MM.1S (cell line): Measurements from ENCODE around the gene RNF114.
"Not testable (repeated sequence)": the region's sequence is repeated elsewhere in the genome, so short reads cannot be mapped to it uniquely, and the experiment has no call there.

Source experiments
- DNase-seq: peaks from one replicate; pipeline ENCODE4 v3.0.0-alpha.2; 2015
- H2AFZ ChIP-seq: fragments of 300-600 bp; sonication (generic); 2 replicates; pipeline ENCODE4 v1.6.0; 2016; ENCODE audit warnings: antibody characterized with exemption, low read length
- H3F3A ChIP-seq: fragments of 300-600 bp; sonication (generic); 2 replicates; pipeline ENCODE4 v1.6.1; 2016; ENCODE audit warnings: mild to moderate bottlenecking, antibody characterized with exemption, low read length, moderate library complexity, mixed read lengths; ENCODE audit not compliant: insufficient read depth
- H3K27ac ChIP-seq: fragments of 300-600 bp; sonication (generic); 2 replicates; pipeline ENCODE4 v1.5.1; 2016; ENCODE audit warnings: mild to moderate bottlenecking, low read length
- H3K27me3 ChIP-seq: fragments of 300-600 bp; sonication (generic); replicated peaks from 2 replicates; pipeline ENCODE4 v1.6.0; 2016; ENCODE audit warnings: low read length; ENCODE audit not compliant: insufficient read depth
- H3K36me3 ChIP-seq: fragments of 300-600 bp; sonication (generic); replicated peaks from 2 replicates; pipeline ENCODE4 v1.6.1; 2016; ENCODE audit warnings: mild to moderate bottlenecking, low read length, mixed read lengths; ENCODE audit not compliant: insufficient read depth
- H3K4me1 ChIP-seq: fragments of 300-600 bp; sonication (generic); 2 replicates; pipeline ENCODE4 v1.6.1; 2016; ENCODE audit warnings: low read length, mixed read lengths
- H3K4me2 ChIP-seq: fragments of 300-600 bp; sonication (generic); 2 replicates; pipeline ENCODE4 v1.6.0; 2016; ENCODE audit warnings: low read depth, low read length
- H3K4me3 ChIP-seq: fragments of 300-600 bp; sonication (generic); 2 replicates; pipeline ENCODE4 v1.5.1; 2016; ENCODE audit warnings: low read length, mixed read lengths
- H3K79me2 ChIP-seq: fragments of 300-600 bp; sonication (generic); 2 replicates; pipeline ENCODE4 v1.6.1; 2016; ENCODE audit warnings: mixed run types, low read length, mixed read lengths
- H3K9ac ChIP-seq: fragments of 300-600 bp; sonication (generic); 2 replicates; pipeline ENCODE4 v1.6.1; 2016; ENCODE audit warnings: low read length, mixed read lengths
- H3K9me2 ChIP-seq: fragments of 300-600 bp; sonication (generic); replicated peaks from 2 replicates; pipeline ENCODE4 v1.6.1; 2016; ENCODE audit warnings: mild to moderate bottlenecking, low read length, mixed read lengths; ENCODE audit not compliant: insufficient read depth
- H3K9me3 ChIP-seq: fragments of 300-600 bp; sonication (generic); replicated peaks from 2 replicates; pipeline ENCODE4 v1.6.1; 2016; ENCODE audit warnings: mild to moderate bottlenecking, low read length, mixed read lengths; ENCODE audit not compliant: insufficient read depth
- H4K20me1 ChIP-seq: fragments of 300-600 bp; sonication (generic); 2 replicates; pipeline ENCODE4 v1.6.1; 2016; ENCODE audit warnings: mild to moderate bottlenecking, low read length, moderate library complexity, mixed read lengths; ENCODE audit not compliant: insufficient read depth
- EZH2 ChIP-seq: fragments of 300-600 bp; sonication (generic); optimal IDR thresholded peaks from 2 replicates; pipeline ENCODE3; 2017; ENCODE audit warnings: low read depth, mild to moderate bottlenecking, antibody characterized with exemption, low read length, mixed read lengths
- EZH2phosphoT487 ChIP-seq: fragments of 300-600 bp; sonication (generic); IDR thresholded peaks from 2 replicates; pipeline ENCODE4 v1.6.1; 2018; ENCODE audit warnings: antibody characterized with exemption, low read length
- TF ChIP-seq, protein P1 (sequence below): fragments of 300-600 bp; sonication (generic); IDR thresholded peaks from 2 replicates; pipeline ENCODE4 v1.5.1; 2016; ENCODE audit warnings: antibody characterized with exemption, low read length, mixed read lengths

Gene RNF114

DNA sequence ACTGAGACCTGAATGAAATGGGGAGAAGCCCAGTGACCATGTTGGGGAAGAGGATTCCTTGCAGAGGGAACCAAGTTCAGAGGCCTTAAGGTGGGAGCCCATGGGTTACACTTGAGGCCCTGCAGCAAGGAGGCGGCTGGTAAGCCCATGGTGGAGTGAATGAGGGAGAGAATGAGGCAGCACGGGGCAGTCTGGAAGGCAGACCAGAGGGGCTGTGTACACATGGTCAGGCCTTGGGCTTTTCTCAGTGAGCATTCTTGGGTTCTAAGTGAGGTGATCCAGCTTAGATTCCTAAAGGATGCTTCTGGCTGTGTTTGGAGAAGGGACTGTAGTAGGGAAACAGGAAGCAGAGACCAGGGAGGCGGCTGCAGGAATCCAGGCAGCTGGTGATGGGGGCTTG is 19.0 kb downstream of the RNF114 start:
- Histone ChIP-seq H3K36me3 (peaks cover 5% of the 10 kb centered on the region; the same call in 1 of the 2 replicates), H3K4me2 (no peak overlapping the region), H3K27me3 (no peaks in the 10 kb centered on the region), H3K79me2 (no peaks in the 10 kb centered on the region), H4K20me1 (no peaks in the 10 kb centered on the region), H3K4me1 (no peaks in the 10 kb centered on the region), H3K9me3 (no peaks in the 10 kb centered on the region), H3F3A (no peaks in the 10 kb centered on the region), H3K4me3 (no peak overlapping the region), H3K9ac (no peak overlapping the region), H2AFZ (no peak overlapping the region), H3K9me2 (no peaks in the 10 kb centered on the region), H3K27ac (no peak overlapping the region)
- no peak for DNase-seq
- TF ChIP-seq EZH2 (no peak), EZH2phosphoT487 (no peak)
- TF ChIP-seq, protein P1, sequence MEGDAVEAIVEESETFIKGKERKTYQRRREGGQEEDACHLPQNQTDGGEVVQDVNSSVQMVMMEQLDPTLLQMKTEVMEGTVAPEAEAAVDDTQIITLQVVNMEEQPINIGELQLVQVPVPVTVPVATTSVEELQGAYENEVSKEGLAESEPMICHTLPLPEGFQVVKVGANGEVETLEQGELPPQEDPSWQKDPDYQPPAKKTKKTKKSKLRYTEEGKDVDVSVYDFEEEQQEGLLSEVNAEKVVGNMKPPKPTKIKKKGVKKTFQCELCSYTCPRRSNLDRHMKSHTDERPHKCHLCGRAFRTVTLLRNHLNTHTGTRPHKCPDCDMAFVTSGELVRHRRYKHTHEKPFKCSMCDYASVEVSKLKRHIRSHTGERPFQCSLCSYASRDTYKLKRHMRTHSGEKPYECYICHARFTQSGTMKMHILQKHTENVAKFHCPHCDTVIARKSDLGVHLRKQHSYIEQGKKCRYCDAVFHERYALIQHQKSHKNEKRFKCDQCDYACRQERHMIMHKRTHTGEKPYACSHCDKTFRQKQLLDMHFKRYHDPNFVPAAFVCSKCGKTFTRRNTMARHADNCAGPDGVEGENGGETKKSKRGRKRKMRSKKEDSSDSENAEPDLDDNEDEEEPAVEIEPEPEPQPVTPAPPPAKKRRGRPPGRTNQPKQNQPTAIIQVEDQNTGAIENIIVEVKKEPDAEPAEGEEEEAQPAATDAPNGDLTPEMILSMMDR, result no peak

DNA sequence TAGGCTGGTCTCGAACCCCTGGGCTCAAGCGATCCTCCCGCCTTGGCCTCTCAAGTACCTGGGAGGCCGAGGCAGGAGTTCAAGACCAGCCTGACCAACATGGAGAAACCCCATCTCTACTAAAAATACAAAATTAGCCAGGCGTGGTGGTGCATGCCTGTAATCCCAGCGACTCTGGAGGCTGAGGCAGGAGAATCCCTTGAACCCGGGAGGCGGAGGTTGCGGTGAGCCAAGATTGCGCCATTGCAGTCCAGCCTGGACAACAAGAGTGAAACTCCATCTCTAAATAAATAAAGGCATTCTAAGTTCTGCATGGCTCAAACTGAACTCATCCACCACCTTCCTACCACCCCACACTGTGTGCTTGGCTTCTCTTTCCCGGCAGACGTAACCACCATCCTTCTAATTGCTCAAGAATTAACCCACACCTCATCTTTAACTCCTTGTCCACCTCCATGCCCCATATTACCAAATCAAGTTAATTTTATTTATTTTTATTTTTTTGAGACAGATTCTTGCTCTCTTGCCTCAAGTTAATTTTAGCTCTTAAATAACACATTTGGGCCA is 19.7 kb downstream of the RNF114 start:
- H3K9ac ChIP-seq, H3K79me2 ChIP-seq, H3K4me2 ChIP-seq, H3K4me3 ChIP-seq, H3K9me2 ChIP-seq, H3K9me3 ChIP-seq, H3K4me1 ChIP-seq, DNase-seq, H2AFZ ChIP-seq, H3F3A ChIP-seq, H3K27ac ChIP-seq, H3K36me3 ChIP-seq, H3K27me3 ChIP-seq, H4K20me1 ChIP-seq: not testable (repeated sequence)

DNA sequence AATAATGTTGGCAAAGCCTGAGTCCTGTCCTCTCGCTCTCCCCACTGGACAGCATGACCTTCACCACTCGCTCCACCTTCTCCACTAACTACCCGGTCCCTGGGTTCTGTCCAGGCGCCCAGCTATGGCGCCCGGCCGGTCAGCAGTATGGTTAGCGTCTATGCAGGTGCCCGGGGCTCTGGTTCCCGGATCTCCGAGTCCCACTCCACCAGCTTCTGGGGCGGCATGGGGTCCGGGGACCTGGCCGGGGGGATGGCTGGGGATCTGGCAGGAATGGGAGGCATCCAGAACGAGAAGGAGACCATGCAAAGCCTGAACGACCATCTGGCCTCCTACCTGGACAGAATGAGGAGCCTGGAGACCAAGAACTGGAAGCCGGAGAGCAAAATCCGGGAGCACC is 20.5 kb downstream of the RNF114 start:
- no peaks in the 10 kb centered on the region for H3K9me3 ChIP-seq
- H3K79me2 ChIP-seq, result no peaks in the 10 kb centered on the region
- H3F3A ChIP-seq, result no peaks in the 10 kb centered on the region
- no peak overlapping the region for H3K4me3 ChIP-seq
- H3K27me3 ChIP-seq, result no peaks in the 10 kb centered on the region
- TF ChIP-seq EZH2, result no peak
- TF ChIP-seq, protein P1, result no peak
- TF ChIP-seq EZH2phosphoT487, result no peak
- H3K4me1 ChIP-seq, result no peaks in the 10 kb centered on the region
- no peak overlapping the region for H3K27ac ChIP-seq
- H3K9me2 ChIP-seq, result no peaks in the 10 kb centered on the region
- H2AFZ ChIP-seq, result no peak overlapping the region
- H4K20me1 ChIP-seq, result no peaks in the 10 kb centered on the region
- H3K4me2 ChIP-seq, result no peak overlapping the region
- H3K36me3 ChIP-seq, result no peaks in the 10 kb centered on the region
- DNase-seq, result no peak
- no peak overlapping the region for H3K9ac ChIP-seq

DNA sequence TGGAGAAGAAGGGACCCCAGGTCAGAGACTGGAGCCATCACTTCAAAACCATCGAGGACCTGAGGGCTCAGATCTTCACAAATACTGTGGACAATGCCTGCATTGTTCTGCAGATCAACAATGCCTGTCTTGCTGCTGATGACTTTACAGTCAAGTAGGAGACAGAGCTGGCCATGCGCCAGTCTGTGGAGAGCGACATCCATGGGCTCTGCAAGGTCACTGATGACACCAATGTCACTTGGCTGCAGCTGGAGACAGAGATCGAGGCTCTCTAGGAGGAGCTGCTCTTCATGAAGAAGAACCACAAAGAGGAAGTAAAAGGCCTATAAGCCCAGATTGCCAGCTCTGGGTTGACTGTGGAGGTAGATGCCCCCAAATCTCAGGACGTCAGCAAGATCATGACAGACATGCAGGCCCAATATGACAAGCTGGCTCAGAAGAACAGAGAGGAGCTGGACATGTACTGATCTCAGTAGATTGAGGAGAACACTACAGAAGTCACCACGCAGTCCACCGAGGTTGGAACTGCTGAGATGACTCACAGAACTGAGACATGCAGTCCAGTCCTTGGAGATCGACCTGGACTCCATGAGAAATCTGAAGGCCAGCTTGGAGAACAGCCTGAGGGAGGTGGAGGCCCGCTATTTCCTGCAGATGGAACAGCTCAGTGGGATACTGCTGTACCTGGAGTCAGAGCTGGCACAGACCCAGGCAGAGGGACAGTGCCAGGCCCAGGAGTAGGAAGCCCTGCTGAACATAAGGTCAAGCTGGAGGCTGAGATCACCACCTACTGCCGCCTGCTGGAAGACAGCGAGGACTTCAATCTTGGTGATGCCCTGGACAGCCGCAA is 21.1 kb downstream of the RNF114 start:
- DNase-seq, H3K4me1 ChIP-seq, H3K27ac ChIP-seq, H3K4me2 ChIP-seq, H3K9ac ChIP-seq, H3K79me2 ChIP-seq, H3K9me2 ChIP-seq, H4K20me1 ChIP-seq, H3K27me3 ChIP-seq, H2AFZ ChIP-seq, H3F3A ChIP-seq, H3K36me3 ChIP-seq, H3K4me3 ChIP-seq, H3K9me3 ChIP-seq: not testable (repeated sequence)
